HEK293 (cell line): ENCODE data around the gene CRYBA4.

Experiments
- CTCF ChIA-PET: fragments of 350-600 bp; formaldehyde crosslinking; extraction: SDS; loops from one replicate; lab custom pipeline; 2021; ENCODE audit warnings: antibody characterized with exemption; lab: Yijun Ruan, JAX
- POLR2A ChIA-PET: fragments of 300-600 bp; formaldehyde crosslinking; extraction: SDS; loops from one replicate; lab custom pipeline; 2020; ENCODE audit warnings: antibody characterized with exemption, inconsistent platforms; lab: Yijun Ruan, JAX
- H3K27ac ChIP-seq: fragments of 200-500 bp; sonication (Bioruptor generic); 2 replicates; pipeline ENCODE4 v1.5.1; 2014; ENCODE audit warnings: low read depth, low read length, control low read depth, inconsistent platforms; ENCODE audit errors: extremely low read depth
- H3K36me3 ChIP-seq, 2 experiments: fragments of 200-500 bp in 1 of 2; sonication (Bioruptor generic) in 1 of 2; 1 replicate in 1 of 2; 2 replicates in 1 of 2; pipeline ENCODE4 v1.5.1; 2014 to 2017; ENCODE audit warnings: inconsistent platforms in 2 of 2, low read length in 2 of 2; ENCODE audit not compliant: control insufficient read depth in 2 of 2, insufficient read depth in 1 of 2
- H3K4me1 ChIP-seq: fragments of 200-500 bp; sonication (Bioruptor generic); 2 replicates; pipeline ENCODE4 v1.5.1; 2014; ENCODE audit warnings: mild to moderate bottlenecking, low read length, inconsistent platforms; ENCODE audit not compliant: control insufficient read depth, insufficient read depth
- H3K4me3 ChIP-seq: 2 replicates; pipeline ENCODE4 v1.5.1; 2011; ENCODE audit warnings: low read depth, mild to moderate bottlenecking, control low read depth, low read length, moderate library complexity
- H3K9me3 ChIP-seq: fragments of 200-500 bp; sonication (Bioruptor generic); 2 replicates; pipeline ENCODE4 v1.5.1; 2014; ENCODE audit warnings: low read depth, low read length, inconsistent platforms; ENCODE audit not compliant: control insufficient read depth, insufficient read depth
- GLI2 ChIP-seq: fragments of 450-650 bp; formaldehyde crosslinking; IDR thresholded peaks from 2 replicates; pipeline ENCODE4; 2017; ENCODE audit warnings: missing biosample characterization, missing genetic modification characterization, low read depth, borderline replicate concordance
- GLIS1 ChIP-seq: fragments of 450-650 bp; formaldehyde crosslinking; IDR thresholded peaks from 2 replicates; pipeline ENCODE4 v1.5.1; 2016; ENCODE audit warnings: missing biosample characterization, missing genetic modification characterization
- HOXC10 ChIP-seq: sonication (generic); formaldehyde crosslinking; IDR thresholded peaks from 2 replicates; pipeline ENCODE4 v1.8.1; 2023; ENCODE audit warnings: mild to moderate bottlenecking, missing genetic modification reagents
- KLF1 ChIP-seq: fragments of 450-650 bp; formaldehyde crosslinking; IDR thresholded peaks from 2 replicates; pipeline ENCODE4 v1.5.1; 2016; ENCODE audit warnings: missing biosample characterization, missing genetic modification characterization
- KLF10 ChIP-seq: fragments of 450-650 bp; IDR thresholded peaks from 2 replicates; pipeline ENCODE4 v1.5.1; 2018; ENCODE audit warnings: missing biosample characterization, mild to moderate bottlenecking, missing genetic modification characterization
- REPIN1 ChIP-seq: fragments of 450-650 bp; formaldehyde crosslinking; IDR thresholded peaks from 2 replicates; pipeline ENCODE4 v1.5.1; 2017; ENCODE audit warnings: missing biosample characterization, missing genetic modification characterization, low read depth
- SP2 ChIP-seq: fragments of 450-650 bp; formaldehyde crosslinking; IDR thresholded peaks from 2 replicates; pipeline ENCODE4 v1.5.1; 2016; ENCODE audit warnings: missing biosample characterization, missing genetic modification characterization
- SP3 ChIP-seq: fragments of 450-650 bp; formaldehyde crosslinking; IDR thresholded peaks from 2 replicates; pipeline ENCODE4 v1.5.1; 2016; ENCODE audit warnings: missing biosample characterization, missing genetic modification characterization
- ZFHX2 ChIP-seq: fragments of 450-650 bp; formaldehyde crosslinking; conservative IDR thresholded peaks from 2 replicates; pipeline ENCODE4 v1.5.1; 2016; ENCODE audit warnings: missing biosample characterization, missing genetic modification characterization
- ZIC2 ChIP-seq: fragments of 450-650 bp; formaldehyde crosslinking; IDR thresholded peaks from 2 replicates; pipeline ENCODE4 v1.5.1; 2016; ENCODE audit warnings: missing biosample characterization, missing genetic modification characterization
- ZNF133 ChIP-seq: fragments of 450-650 bp; formaldehyde crosslinking; IDR thresholded peaks from 2 replicates; pipeline ENCODE4 v1.5.1; 2016; ENCODE audit warnings: missing biosample characterization, missing genetic modification characterization
- ZNF2 ChIP-seq: fragments of 450-650 bp; formaldehyde crosslinking; IDR thresholded peaks from 2 replicates; pipeline ENCODE4 v1.5.1; 2016; ENCODE audit warnings: missing biosample characterization, missing genetic modification characterization
- ZNF335 ChIP-seq: fragments of 450-650 bp; formaldehyde crosslinking; conservative IDR thresholded peaks from 2 replicates; pipeline ENCODE4 v1.5.1; 2016; ENCODE audit warnings: missing biosample characterization, missing genetic modification characterization
- ZNF341 ChIP-seq: fragments of 450-650 bp; formaldehyde crosslinking; IDR thresholded peaks from 2 replicates; pipeline ENCODE4; 2016; ENCODE audit warnings: low read depth, missing biosample characterization, missing genetic modification characterization
- ZNF354C ChIP-seq: fragments of 450-650 bp; formaldehyde crosslinking; IDR thresholded peaks from 2 replicates; pipeline ENCODE4 v1.5.1; 2016; ENCODE audit warnings: missing biosample characterization, missing genetic modification characterization, low read depth, borderline replicate concordance
- ZNF391 ChIP-seq: fragments of 450-650 bp; formaldehyde crosslinking; IDR thresholded peaks from 2 replicates; pipeline ENCODE4 v1.5.1; 2016; ENCODE audit warnings: low read depth, missing biosample characterization, missing genetic modification characterization, borderline replicate concordance
- ZNF433 ChIP-seq: fragments of 450-650 bp; formaldehyde crosslinking; IDR thresholded peaks from 2 replicates; pipeline ENCODE4 v1.5.1; 2016; ENCODE audit warnings: missing biosample characterization, missing genetic modification characterization, low read depth
- ZNF473 ChIP-seq: fragments of 450-650 bp; formaldehyde crosslinking; IDR thresholded peaks from 2 replicates; pipeline ENCODE4 v1.5.1; 2017; ENCODE audit warnings: missing biosample characterization, missing genetic modification characterization
- ZNF510 ChIP-seq: fragments of 450-650 bp; formaldehyde crosslinking; IDR thresholded peaks from 2 replicates; pipeline ENCODE4 v1.5.1; 2018; ENCODE audit warnings: mild to moderate bottlenecking, missing genetic modification characterization, missing biosample characterization; ENCODE audit not compliant: insufficient replicate concordance
- ZNF596 ChIP-seq: fragments of 450-650 bp; IDR thresholded peaks from 2 replicates; pipeline ENCODE4 v1.5.0; 2018; ENCODE audit warnings: missing biosample characterization, mild to moderate bottlenecking, missing genetic modification characterization, moderate library complexity
- ZNF654 ChIP-seq: fragments of 450-650 bp; formaldehyde crosslinking; IDR thresholded peaks from 2 replicates; pipeline ENCODE4 v1.5.1; 2016; ENCODE audit warnings: low read depth, missing biosample characterization, missing genetic modification characterization
- ZSCAN23 ChIP-seq: fragments of 450-650 bp; formaldehyde crosslinking; IDR thresholded peaks from 2 replicates; pipeline ENCODE4 v1.5.1; 2016; ENCODE audit warnings: missing biosample characterization, missing genetic modification characterization
- TF ChIP-seq, protein P1 (sequence below): fragments of 450-650 bp; formaldehyde crosslinking; IDR thresholded peaks from 2 replicates; pipeline ENCODE4 v1.5.1; 2016; ENCODE audit warnings: missing biosample characterization, missing genetic modification characterization
- TF ChIP-seq, protein P2 (sequence below): fragments of 450-650 bp; formaldehyde crosslinking; IDR thresholded peaks from 2 replicates; pipeline ENCODE4 v1.5.1; 2016; ENCODE audit warnings: missing biosample characterization, missing genetic modification characterization
- TF ChIP-seq, protein P3 (sequence below): fragments of 450-650 bp; formaldehyde crosslinking; IDR thresholded peaks from 2 replicates; pipeline ENCODE4 v1.5.1; 2016; ENCODE audit warnings: missing biosample characterization, missing genetic modification characterization
- TF ChIP-seq, protein P4 (sequence below): fragments of 450-650 bp; formaldehyde crosslinking; IDR thresholded peaks from 2 replicates; pipeline ENCODE4 v1.5.1; 2017; ENCODE audit warnings: missing biosample characterization, missing genetic modification characterization
- TF ChIP-seq, protein P5 (sequence below): fragments of 450-650 bp; formaldehyde crosslinking; IDR thresholded peaks from 2 replicates; pipeline ENCODE4 v1.5.1; 2016; ENCODE audit warnings: missing biosample characterization, missing genetic modification characterization
- TF ChIP-seq, protein P6 (sequence below): fragments of 450-650 bp; formaldehyde crosslinking; IDR thresholded peaks from 2 replicates; pipeline ENCODE4 v1.5.1; 2017; ENCODE audit warnings: missing biosample characterization, mild to moderate bottlenecking, missing genetic modification characterization, moderate library complexity

Gene CRYBA4

DNA sequence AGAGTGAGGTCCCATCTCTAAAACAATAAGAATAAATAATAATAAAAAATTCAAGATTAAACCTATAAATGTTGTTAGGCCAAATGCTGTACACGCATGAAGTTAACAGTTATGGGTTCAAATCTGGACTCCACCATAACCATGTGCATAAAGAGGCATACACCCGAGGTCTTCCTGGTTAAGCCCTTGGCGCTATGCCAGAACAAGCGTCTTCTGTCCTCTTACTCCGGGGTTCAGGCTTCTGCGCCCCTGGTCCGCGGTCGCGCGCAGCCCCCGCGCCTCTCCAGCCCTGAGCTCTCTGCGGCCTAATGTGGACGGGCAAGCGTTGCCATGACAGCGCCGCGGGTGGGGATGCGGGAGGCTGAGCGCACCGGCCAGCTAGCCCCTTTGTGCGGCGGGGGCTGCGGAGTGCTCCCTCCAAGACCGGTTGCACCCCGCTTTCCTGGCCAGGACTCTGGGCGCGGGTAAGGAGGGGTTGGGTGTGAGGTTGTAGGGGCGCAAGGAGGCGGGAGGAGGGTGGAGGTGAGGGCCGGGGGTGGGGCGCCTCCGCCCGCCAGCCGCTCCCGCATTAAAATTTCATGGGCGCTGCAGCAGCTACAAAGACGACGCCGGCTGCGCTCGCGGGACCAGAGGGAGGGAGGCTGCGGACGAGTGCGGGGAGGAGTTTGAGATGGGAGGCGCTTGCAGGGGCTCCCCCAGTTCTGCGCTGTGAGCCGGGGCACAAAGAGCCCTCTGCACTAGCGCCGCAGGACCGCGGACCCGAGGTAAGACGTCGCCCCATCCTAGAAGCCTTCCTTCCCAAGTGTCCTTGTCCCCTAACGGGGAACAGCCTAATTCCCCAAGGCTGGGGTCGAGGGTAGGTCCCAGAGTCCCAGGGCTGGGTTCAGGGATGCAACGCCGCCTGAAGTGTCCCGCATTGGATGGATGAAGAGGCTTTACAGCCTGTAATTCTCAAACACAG is 35.4 kb downstream of the CRYBA4 start, which contains the start of gene MIAT:
Gene MIAT (plus strand): TSS at position 698 of the 961 bp plus-strand sequence.
- ChIA-PET POLR2A (interaction anchor here (0.6 kb wide), 1 partner anchor 1378 kb away, joined by 3 read pairs; no protein-coding TSS in a partner anchor), CTCF (interaction anchor here (0.8 to 2.0 kb wide), 2 partner anchors 9 to 17 kb away, joined by 3 to 7 read pairs; no protein-coding TSS in a partner anchor)
- TF ChIP-seq ZSCAN23 (tag by site-specific recombination) (no peak), ZNF433 (tag by site-specific recombination) (no peak), ZNF473 (no peak), KLF10 (tag by site-specific recombination) (no peak), ZNF510 (tag by site-specific recombination) (no peak), ZIC2 (tag by site-specific recombination) (peak; percentile 30; the same call in 1 of the 2 replicates), REPIN1 (tag by site-specific recombination) (no peak), SP2 (tag by site-specific recombination) (peak; percentile 31; the same call in 1 of the 2 replicates), ZNF2 (tag by site-specific recombination) (no peak), ZNF335 (peak; percentile 47; the same call in 1 of the 2 replicates), SP3 (tag by site-specific recombination) (peak; percentile 59), ZNF391 (tag by site-specific recombination) (no peak), ZNF133 (tag by site-specific recombination) (no peak), KLF1 (peak; percentile 79), ZNF354C (tag by site-specific recombination) (no peak), GLI2 (tag by site-specific recombination) (no peak), ZNF596 (tag by site-specific recombination) (no peak), ZNF654 (tag by site-specific recombination) (no peak), GLIS1 (tag by site-specific recombination) (peak; percentile 36; the same call in 1 of the 2 replicates), ZFHX2 (peak; percentile 87), HOXC10 (CRISPR knock-in tag) (no peak), ZNF341 (tag by site-specific recombination) (peak; percentile 84)
- TF ChIP-seq, protein P1, sequence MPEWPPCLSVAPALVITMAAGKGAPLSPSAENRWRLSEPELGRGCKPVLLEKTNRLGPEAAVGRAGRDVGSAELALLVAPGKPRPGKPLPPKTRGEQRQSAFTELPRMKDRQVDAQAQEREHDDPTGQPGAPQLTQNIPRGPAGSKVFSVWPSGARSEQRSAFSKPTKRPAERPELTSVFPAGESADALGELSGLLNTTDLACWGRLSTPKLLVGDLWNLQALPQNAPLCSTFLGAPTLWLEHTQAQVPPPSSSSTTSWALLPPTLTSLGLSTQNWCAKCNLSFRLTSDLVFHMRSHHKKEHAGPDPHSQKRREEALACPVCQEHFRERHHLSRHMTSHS (tag by site-specific recombination), result no peak
- TF ChIP-seq, protein P2, sequence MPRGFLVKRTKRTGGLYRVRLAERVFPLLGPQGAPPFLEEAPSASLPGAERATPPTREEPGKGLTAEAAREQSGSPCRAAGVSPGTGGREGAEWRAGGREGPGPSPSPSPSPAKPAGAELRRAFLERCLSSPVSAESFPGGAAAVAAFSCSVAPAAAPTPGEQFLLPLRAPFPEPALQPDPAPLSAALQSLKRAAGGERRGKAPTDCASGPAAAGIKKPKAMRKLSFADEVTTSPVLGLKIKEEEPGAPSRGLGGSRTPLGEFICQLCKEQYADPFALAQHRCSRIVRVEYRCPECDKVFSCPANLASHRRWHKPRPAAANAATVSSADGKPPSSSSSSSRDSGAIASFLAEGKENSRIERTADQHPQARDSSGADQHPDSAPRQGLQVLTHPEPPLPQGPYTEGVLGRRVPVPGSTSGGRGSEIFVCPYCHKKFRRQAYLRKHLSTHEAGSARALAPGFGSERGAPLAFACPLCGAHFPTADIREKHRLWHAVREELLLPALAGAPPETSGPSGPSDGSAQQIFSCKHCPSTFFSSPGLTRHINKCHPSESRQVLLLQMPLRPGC (tag by site-specific recombination), result no peak
- TF ChIP-seq, protein P3, sequence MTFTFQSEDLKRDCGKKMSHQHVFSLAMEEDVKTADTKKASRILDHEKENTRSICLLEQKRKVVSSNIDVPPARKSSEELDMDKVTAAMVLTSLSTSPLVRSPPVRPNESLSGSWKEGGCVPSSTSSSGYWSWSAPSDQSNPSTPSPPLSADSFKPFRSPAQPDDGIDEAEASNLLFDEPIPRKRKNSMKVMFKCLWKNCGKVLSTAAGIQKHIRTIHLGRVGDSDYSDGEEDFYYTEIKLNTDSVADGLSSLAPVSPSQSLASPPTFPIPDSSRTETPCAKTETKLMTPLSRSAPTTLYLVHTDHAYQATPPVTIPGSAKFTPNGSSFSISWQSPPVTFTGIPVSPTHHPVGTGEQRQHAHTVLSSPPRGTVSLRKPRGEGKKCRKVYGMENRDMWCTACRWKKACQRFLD (tag by site-specific recombination), result no peak
- TF ChIP-seq, protein P4, sequence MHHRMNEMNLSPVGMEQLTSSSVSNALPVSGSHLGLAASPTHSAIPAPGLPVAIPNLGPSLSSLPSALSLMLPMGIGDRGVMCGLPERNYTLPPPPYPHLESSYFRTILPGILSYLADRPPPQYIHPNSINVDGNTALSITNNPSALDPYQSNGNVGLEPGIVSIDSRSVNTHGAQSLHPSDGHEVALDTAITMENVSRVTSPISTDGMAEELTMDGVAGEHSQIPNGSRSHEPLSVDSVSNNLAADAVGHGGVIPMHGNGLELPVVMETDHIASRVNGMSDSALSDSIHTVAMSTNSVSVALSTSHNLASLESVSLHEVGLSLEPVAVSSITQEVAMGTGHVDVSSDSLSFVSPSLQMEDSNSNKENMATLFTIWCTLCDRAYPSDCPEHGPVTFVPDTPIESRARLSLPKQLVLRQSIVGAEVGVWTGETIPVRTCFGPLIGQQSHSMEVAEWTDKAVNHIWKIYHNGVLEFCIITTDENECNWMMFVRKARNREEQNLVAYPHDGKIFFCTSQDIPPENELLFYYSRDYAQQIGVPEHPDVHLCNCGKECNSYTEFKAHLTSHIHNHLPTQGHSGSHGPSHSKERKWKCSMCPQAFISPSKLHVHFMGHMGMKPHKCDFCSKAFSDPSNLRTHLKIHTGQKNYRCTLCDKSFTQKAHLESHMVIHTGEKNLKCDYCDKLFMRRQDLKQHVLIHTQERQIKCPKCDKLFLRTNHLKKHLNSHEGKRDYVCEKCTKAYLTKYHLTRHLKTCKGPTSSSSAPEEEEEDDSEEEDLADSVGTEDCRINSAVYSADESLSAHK (tag by site-specific recombination), result no peak
- TF ChIP-seq, protein P5, sequence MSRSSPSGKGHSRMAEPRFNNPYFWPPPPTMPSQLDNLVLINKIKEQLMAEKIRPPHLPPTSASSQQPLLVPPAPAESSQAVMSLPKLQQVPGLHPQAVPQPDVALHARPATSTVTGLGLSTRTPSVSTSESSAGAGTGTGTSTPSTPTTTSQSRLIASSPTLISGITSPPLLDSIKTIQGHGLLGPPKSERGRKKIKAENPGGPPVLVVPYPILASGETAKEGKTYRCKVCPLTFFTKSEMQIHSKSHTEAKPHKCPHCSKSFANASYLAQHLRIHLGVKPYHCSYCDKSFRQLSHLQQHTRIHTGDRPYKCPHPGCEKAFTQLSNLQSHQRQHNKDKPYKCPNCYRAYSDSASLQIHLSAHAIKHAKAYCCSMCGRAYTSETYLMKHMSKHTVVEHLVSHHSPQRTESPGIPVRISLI (tag by site-specific recombination), result no peak
- TF ChIP-seq, protein P6, sequence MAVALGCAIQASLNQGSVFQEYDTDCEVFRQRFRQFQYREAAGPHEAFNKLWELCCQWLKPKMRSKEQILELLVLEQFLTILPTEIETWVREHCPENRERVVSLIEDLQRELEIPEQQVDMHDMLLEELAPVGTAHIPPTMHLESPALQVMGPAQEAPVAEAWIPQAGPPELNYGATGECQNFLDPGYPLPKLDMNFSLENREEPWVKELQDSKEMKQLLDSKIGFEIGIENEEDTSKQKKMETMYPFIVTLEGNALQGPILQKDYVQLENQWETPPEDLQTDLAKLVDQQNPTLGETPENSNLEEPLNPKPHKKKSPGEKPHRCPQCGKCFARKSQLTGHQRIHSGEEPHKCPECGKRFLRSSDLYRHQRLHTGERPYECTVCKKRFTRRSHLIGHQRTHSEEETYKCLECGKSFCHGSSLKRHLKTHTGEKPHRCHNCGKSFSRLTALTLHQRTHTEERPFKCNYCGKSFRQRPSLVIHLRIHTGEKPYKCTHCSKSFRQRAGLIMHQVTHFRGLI (tag by site-specific recombination), result no peak

More for the DNA sequence above, 35.4 kb downstream of the CRYBA4 start, which contains the start of gene MIAT:
- H3K4me3 ChIP-seq, result peak within 1 kb of the TSS; percentile 32
- peaks cover 3% of the 10 kb centered on the region; the same call in 1 of the 2 replicates for H3K4me1 ChIP-seq
- no peak within 1 kb of the TSS; the same call in 1 of the 2 replicates for H3K27ac ChIP-seq
- H3K36me3 ChIP-seq, result no peaks in the 10 kb centered on the region
- no peaks in the 10 kb centered on the region for H3K9me3 ChIP-seq
